AG10803 (cell line): ENCODE results near the gene NRF1.

ENCODE experiments used
- DNase-seq: peaks from one replicate; pipeline ENCODE4 v3.0.0; 2010; ENCODE audit warnings: low read depth
- H3K4me3 ChIP-seq: 2 replicates; pipeline ENCODE4 v1.5.1; 2011; ENCODE audit warnings: mild to moderate bottlenecking, low read length, control low read depth
- TF ChIP-seq, protein P1 (sequence below): conservative IDR thresholded peaks from 2 replicates; pipeline ENCODE4 v1.5.1; 2011; ENCODE audit warnings: mild to moderate bottlenecking, low read length, control low read depth, inconsistent platforms

NRF1 gene

DNA sequence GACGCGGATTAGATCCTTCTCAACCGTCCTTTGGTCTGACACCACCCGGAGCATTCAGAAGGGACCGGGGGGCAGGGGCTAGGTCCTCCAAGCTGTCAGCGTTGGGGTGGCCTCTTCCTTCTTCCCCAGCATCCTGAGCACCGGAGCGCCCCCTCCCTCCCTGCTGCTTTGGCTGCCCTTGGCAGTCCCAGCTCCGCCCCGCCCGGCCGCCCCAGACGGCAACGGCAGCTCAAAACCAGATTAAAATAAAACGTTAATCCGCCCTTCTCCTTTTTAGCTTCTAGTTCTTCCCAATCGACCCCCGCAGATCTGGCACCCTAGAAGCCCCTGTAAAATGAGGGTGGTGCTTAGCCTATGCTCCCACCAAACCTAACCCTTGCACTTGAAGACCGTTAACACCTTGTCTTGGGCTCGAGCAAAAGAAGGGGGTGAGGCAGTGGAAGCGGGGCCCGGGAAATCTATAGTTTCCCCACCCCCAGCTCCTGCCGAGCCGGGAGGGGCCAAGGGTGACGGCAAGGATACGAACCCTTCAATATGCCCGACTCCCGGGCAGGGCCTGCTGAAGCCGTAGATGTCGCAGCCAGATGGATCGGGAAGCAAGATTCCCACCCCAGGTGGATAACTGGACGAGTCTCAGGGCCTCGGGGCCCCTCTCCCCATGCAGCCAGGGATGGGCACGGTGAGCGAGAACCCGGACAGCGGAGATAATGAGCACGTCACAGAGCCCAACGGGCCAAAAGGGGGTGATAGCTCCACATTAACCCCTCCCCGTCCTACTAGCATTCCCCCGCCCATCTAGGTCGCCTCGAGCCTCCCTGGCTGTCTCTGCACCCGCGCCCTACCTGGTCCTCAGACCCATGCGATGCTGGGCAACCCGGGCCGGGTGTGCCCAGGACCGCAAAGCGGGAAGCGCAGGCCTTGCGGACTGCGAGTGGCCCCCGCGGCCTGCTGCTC lies 169.7 kb downstream of the NRF1 start:
- TF ChIP-seq, protein P1, sequence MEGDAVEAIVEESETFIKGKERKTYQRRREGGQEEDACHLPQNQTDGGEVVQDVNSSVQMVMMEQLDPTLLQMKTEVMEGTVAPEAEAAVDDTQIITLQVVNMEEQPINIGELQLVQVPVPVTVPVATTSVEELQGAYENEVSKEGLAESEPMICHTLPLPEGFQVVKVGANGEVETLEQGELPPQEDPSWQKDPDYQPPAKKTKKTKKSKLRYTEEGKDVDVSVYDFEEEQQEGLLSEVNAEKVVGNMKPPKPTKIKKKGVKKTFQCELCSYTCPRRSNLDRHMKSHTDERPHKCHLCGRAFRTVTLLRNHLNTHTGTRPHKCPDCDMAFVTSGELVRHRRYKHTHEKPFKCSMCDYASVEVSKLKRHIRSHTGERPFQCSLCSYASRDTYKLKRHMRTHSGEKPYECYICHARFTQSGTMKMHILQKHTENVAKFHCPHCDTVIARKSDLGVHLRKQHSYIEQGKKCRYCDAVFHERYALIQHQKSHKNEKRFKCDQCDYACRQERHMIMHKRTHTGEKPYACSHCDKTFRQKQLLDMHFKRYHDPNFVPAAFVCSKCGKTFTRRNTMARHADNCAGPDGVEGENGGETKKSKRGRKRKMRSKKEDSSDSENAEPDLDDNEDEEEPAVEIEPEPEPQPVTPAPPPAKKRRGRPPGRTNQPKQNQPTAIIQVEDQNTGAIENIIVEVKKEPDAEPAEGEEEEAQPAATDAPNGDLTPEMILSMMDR, result no peak
- no peak for DNase-seq
- no peak overlapping the region for H3K4me3 ChIP-seq

GRCh38 chr7:129781928-129782817 lies 170.7 kb downstream of the NRF1 start:
- TF ChIP-seq, protein P1, result no peak
- no peak overlapping the region for H3K4me3 ChIP-seq
- DNase-seq, result peak; percentile 2

DNA sequence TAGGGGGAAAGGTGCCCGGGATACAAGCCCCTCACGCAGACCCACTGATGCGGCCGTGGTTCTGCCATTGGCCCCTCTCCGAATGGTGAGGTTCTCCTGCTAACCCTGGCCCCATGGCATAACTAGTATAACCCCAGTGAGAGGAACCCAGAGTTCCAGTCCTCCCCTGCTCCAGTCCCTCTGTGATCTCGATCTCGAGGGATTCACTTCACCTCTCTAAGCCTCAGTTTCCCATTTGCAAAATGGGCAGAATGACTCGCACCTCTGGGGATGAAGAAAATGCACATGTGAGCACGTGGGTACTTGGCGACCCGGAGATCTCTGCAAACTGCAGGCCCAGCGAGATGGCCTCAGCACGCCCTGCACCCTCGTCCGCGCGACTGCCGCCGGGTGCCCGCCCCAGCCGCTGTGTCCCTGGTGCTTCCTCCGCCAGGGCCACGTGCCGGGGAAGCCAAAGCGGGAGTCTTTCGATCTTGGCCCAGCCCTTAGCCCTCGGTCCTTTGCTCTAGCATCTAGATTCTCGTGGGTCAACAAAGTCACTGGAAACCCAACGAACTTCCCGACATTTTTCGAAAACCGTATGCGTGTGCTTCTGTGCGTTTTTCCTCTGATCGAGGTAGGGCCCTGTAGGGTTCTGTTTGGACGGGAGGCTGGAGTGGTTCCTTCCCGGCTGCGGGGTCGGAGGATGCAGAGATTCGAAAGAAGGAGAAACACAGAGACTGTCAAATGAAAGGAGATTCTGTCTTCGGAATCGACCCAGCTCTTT lies 171.5 kb downstream of the NRF1 start:
- H3K4me3 ChIP-seq, result no peak overlapping the region
- TF ChIP-seq, protein P1, result no peak
- no peak for DNase-seq

DNA sequence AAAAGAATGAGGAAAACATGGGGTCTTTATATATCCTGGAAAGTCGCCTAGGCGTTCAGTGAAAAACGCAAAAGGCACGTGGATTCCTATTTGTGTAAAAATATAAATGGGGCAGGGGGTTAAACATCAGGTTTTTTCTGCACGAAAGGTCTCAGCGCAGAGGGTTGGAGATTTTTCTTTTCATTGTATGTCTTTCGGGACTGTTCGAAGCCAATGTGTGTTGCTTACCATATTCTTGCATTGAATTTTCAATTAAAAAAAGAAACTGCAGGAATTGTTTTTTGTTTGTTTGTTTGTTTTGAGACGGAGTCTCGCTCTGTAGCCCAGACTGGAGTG lies 172.0 kb downstream of the NRF1 start:
- no peak for DNase-seq
- TF ChIP-seq, protein P1, result no peak
- H3K4me3 ChIP-seq, result no peak overlapping the region

- TF ChIP-seq, protein P1, result no peak
- DNase-seq, result no peak
- no peak overlapping the region for H3K4me3 ChIP-seq
Measured at GRCh38 chr7:129784437-129784782, 172.9 kb downstream of the NRF1 start.

- DNase-seq, result no peak
- no peak overlapping the region for H3K4me3 ChIP-seq
- TF ChIP-seq, protein P1, result no peak
Measured at GRCh38 chr7:129784783-129785684, 173.5 kb downstream of the NRF1 start.
